ENCODE results near the gene PKN1. TPM values are rescaled to one million over a fixed set of nuclear protein-coding genes. Genes with fewer than 3 reads are reported as not detected.
A peak's percentile ranks its signal among the peaks of the same experiment; 100 is the strongest.

PKN1 gene
- total RNA-seq, 2 experiments from 2014 or later, result 244 to 263 TPM

GRCh38 chr19:14413693-14414181 lies 19.4 kb upstream of the PKN1 start:
- H3K4me3 Mint-ChIP-seq, result no peak overlapping the region
- ChIA-PET CTCF (interaction anchor here (1.3 to 1.5 kb wide), 3 partner anchors 47 to 277 kb away, joined by 3 to 4 read pairs (median 3); partner anchors contain the start of gene ASF1B), POLR2A (interaction anchor here (0.7 to 2.3 kb wide), 8 partner anchors 7 to 50 kb away, joined by 3 to 5 read pairs (median 4); partner anchors contain the start of gene PKN1)
- H3K27ac Mint-ChIP-seq, result peak overlapping the region; percentile 30
- no peaks in the 10 kb centered on the region for H3K27me3 Mint-ChIP-seq (ENCODE audit: low read depth)
- H3K4me1 Mint-ChIP-seq (ENCODE audit: low read depth), result peaks cover 68% of the 10 kb centered on the region
- H3K36me3 Mint-ChIP-seq (ENCODE audit: low read depth), result peaks cover 84% of the 10 kb centered on the region
- DNase-seq (no peak), ATAC-seq (no peak)
- no peaks in the 10 kb centered on the region for H3K9me3 Mint-ChIP-seq (ENCODE audit: insufficient read depth)

- CTCF ChIA-PET, result interaction anchor here (1.1 to 1.2 kb wide), 3 partner anchors 9 to 219 kb away, joined by 3 to 6 read pairs (median 4); no protein-coding TSS in a partner anchor
- Mint-ChIP-seq H3K4me1 (ENCODE audit: low read depth) (peaks cover 65% of the 10 kb centered on the region), H3K9me3 (ENCODE audit: insufficient read depth) (no peaks in the 10 kb centered on the region), H3K27ac (peak overlapping the region; percentile 78), H3K36me3 (ENCODE audit: low read depth) (peaks cover 75% of the 10 kb centered on the region), H3K27me3 (ENCODE audit: low read depth) (no peaks in the 10 kb centered on the region), H3K4me3 (peak overlapping the region; percentile 34)
- no peak for DNase-seq
- POLR2A ChIA-PET, result interaction anchor here (0.9 to 2.3 kb wide), 9 partner anchors 9 to 52 kb away, joined by 3 to 6 read pairs (median 3); partner anchors contain the start of genes ADGRE5 and PKN1
- ATAC-seq, result no peak
These were observed 18.0 kb upstream of the PKN1 start for GRCh38 chr19:14414926-14415690.

- Mint-ChIP-seq H3K4me3 (peak overlapping the region; percentile 94), H3K4me1 (ENCODE audit: low read depth) (peaks cover 55% of the 10 kb centered on the region), H3K36me3 (ENCODE audit: low read depth) (peaks cover 61% of the 10 kb centered on the region), H3K9me3 (ENCODE audit: insufficient read depth) (no peaks in the 10 kb centered on the region), H3K27ac (peak overlapping the region; percentile 89), H3K27me3 (ENCODE audit: low read depth) (no peaks in the 10 kb centered on the region)
- POLR2A ChIA-PET, result interaction anchor here (0.7 to 2.7 kb wide), 6 partner anchors 9 to 61 kb away, joined by 3 to 9 read pairs (median 3); partner anchors contain the start of gene ADGRE5
- ATAC-seq (no peak), DNase-seq (no peak)
- CTCF ChIA-PET, result interaction anchor here (0.8 to 1.7 kb wide), 3 partner anchors 10 to 69 kb away, joined by 3 to 6 read pairs (median 4); no protein-coding TSS in a partner anchor
These were observed 16.3 kb upstream of the PKN1 start for GRCh38 chr19:14416817-14417231.

GRCh38 chr19:14418856-14419105 lies 14.3 kb upstream of the PKN1 start:
- peak overlapping the region; percentile 94 for H3K4me3 Mint-ChIP-seq
- ChIA-PET POLR2A (interaction anchor here (0.7 to 2.7 kb wide), 13 partner anchors 10 to 282 kb away, joined by 3 to 20 read pairs (median 6); partner anchors contain the start of genes ASF1B and PKN1), CTCF (interaction anchor here (1.9 to 2.1 kb wide), 2 partner anchors 12 to 282 kb away, joined by 5 to 6 read pairs; partner anchors contain the start of gene ASF1B)
- H3K27ac Mint-ChIP-seq, result peak overlapping the region; percentile 99
- H3K27me3 Mint-ChIP-seq (ENCODE audit: low read depth), result no peaks in the 10 kb centered on the region
- peaks cover 44% of the 10 kb centered on the region for H3K4me1 Mint-ChIP-seq (ENCODE audit: low read depth)
- ATAC-seq, result peak; percentile 63
- peak; percentile 89 for DNase-seq
- no peaks in the 10 kb centered on the region for H3K9me3 Mint-ChIP-seq (ENCODE audit: insufficient read depth)
- peaks cover 43% of the 10 kb centered on the region for H3K36me3 Mint-ChIP-seq (ENCODE audit: low read depth)

- Mint-ChIP-seq H3K9me3 (ENCODE audit: insufficient read depth) (no peaks in the 10 kb centered on the region), H3K36me3 (ENCODE audit: low read depth) (peaks cover 40% of the 10 kb centered on the region), H3K27me3 (ENCODE audit: low read depth) (no peaks in the 10 kb centered on the region), H3K4me3 (peak within 1 kb of the TSS; percentile 94), H3K27ac (peak within 1 kb of the TSS; percentile 99), H3K4me1 (ENCODE audit: low read depth) (peaks cover 41% of the 10 kb centered on the region)
- peak; percentile 91 for ATAC-seq
- POLR2A ChIA-PET, result interaction anchor here (0.7 to 2.7 kb wide), 17 partner anchors 10 to 282 kb away, joined by 3 to 20 read pairs (median 7); partner anchors contain the start of genes ADGRE5, ASF1B and PKN1
- CTCF ChIA-PET, result interaction anchor here (0.9 to 2.5 kb wide), 12 partner anchors 10 to 283 kb away, joined by 3 to 27 read pairs (median 4); partner anchors contain the start of gene ASF1B
- peak; percentile 99 for DNase-seq
These were observed 13.8 kb upstream of the PKN1 start, which contains the start of gene DDX39A for GRCh38 chr19:14419106-14419813. Gene DDX39A (minus strand): TSS chr19:14419341. CDS start chr19:14413220, 6,121 bp downstream.

GRCh38 chr19:14425696-14426138 lies 7.4 kb upstream of the PKN1 start:
- no peaks in the 10 kb centered on the region for H3K36me3 Mint-ChIP-seq (ENCODE audit: low read depth)
- ChIA-PET POLR2A (no interaction called here), CTCF (interaction anchor here (1.2 kb wide), 1 partner anchor 289 kb away, joined by 5 read pairs; the partner anchor contains the start of gene ASF1B)
- peaks cover 10% of the 10 kb centered on the region for H3K4me1 Mint-ChIP-seq (ENCODE audit: low read depth)
- H3K27ac Mint-ChIP-seq, result no peak overlapping the region
- no peaks in the 10 kb centered on the region for H3K9me3 Mint-ChIP-seq (ENCODE audit: insufficient read depth)
- H3K4me3 Mint-ChIP-seq, result no peak overlapping the region
- ATAC-seq (no peak), DNase-seq (no peak)
- peaks cover 6% of the 10 kb centered on the region for H3K27me3 Mint-ChIP-seq (ENCODE audit: low read depth)

GRCh38 chr19:14427461-14427860 lies 5.6 kb upstream of the PKN1 start:
- H3K27ac Mint-ChIP-seq, result no peak overlapping the region
- H3K36me3 Mint-ChIP-seq (ENCODE audit: low read depth), result no peaks in the 10 kb centered on the region
- peaks cover 18% of the 10 kb centered on the region for H3K4me1 Mint-ChIP-seq (ENCODE audit: low read depth)
- ATAC-seq, result no peak
- no peak overlapping the region for H3K4me3 Mint-ChIP-seq
- DNase-seq, result no peak
- peaks cover 8% of the 10 kb centered on the region for H3K27me3 Mint-ChIP-seq (ENCODE audit: low read depth)
- CTCF ChIA-PET, result no interaction called here
- H3K9me3 Mint-ChIP-seq (ENCODE audit: insufficient read depth), result no peaks in the 10 kb centered on the region
- POLR2A ChIA-PET, result interaction anchor here (0.6 to 0.9 kb wide), 2 partner anchors 16 to 261 kb away, joined by 3 to 4 read pairs; no protein-coding TSS in a partner anchor

- H3K4me1 Mint-ChIP-seq (ENCODE audit: low read depth), result peaks cover 20% of the 10 kb centered on the region
- H3K27ac Mint-ChIP-seq, result no peak overlapping the region
- CTCF ChIA-PET, result interaction anchor here (1.0 to 1.6 kb wide), 3 partner anchors 9 to 51 kb away, joined by 3 to 8 read pairs (median 3); no protein-coding TSS in a partner anchor
- no peaks in the 10 kb centered on the region for H3K36me3 Mint-ChIP-seq (ENCODE audit: low read depth)
- H3K27me3 Mint-ChIP-seq (ENCODE audit: low read depth), result peaks cover 8% of the 10 kb centered on the region
- H3K9me3 Mint-ChIP-seq (ENCODE audit: insufficient read depth), result no peaks in the 10 kb centered on the region
- POLR2A ChIA-PET, result interaction anchor here (0.9 to 2.1 kb wide), 2 partner anchors 9 to 11 kb away, joined by 3 to 9 read pairs; partner anchors contain the start of gene DDX39A
- ATAC-seq, result no peak
- DNase-seq, result no peak
- H3K4me3 Mint-ChIP-seq, result no peak overlapping the region
These were observed 4.2 kb upstream of the PKN1 start for GRCh38 chr19:14428882-14429416.

- no peaks in the 10 kb centered on the region for H3K9me3 Mint-ChIP-seq (ENCODE audit: insufficient read depth)
- no peak overlapping the region for H3K4me3 Mint-ChIP-seq
- H3K4me1 Mint-ChIP-seq (ENCODE audit: low read depth), result peaks cover 35% of the 10 kb centered on the region
- no peak overlapping the region for H3K27ac Mint-ChIP-seq
- DNase-seq (no peak), ATAC-seq (no peak)
- CTCF ChIA-PET, result interaction anchor here (1.0 to 3.1 kb wide), 8 partner anchors 10 to 294 kb away, joined by 3 to 30 read pairs (median 6); partner anchors contain the start of gene ASF1B
- POLR2A ChIA-PET, result interaction anchor here (0.8 to 2.1 kb wide), 3 partner anchors 10 to 15 kb away, joined by 3 to 9 read pairs (median 5); partner anchors contain the start of gene DDX39A
- peaks cover 8% of the 10 kb centered on the region for H3K27me3 Mint-ChIP-seq (ENCODE audit: low read depth)
- peaks cover 5% of the 10 kb centered on the region for H3K36me3 Mint-ChIP-seq (ENCODE audit: low read depth)
These were observed 2.4 kb upstream of the PKN1 start for GRCh38 chr19:14430712-14431111.

GRCh38 chr19:14433554-14434501 lies 722 bp downstream of the PKN1 start:
- ATAC-seq, result peak; percentile 41
- ChIA-PET POLR2A (interaction anchor here (0.6 to 2.3 kb wide), 3 partner anchors 14 to 85 kb away, joined by 3 to 9 read pairs (median 4); partner anchors contain the start of gene DNAJB1), CTCF (interaction anchor here (1.0 kb wide), 3 partner anchors 38 to 297 kb away, joined by 4 to 7 read pairs (median 4); partner anchors contain the start of gene ASF1B)
- peaks cover 4% of the 10 kb centered on the region for H3K27me3 Mint-ChIP-seq (ENCODE audit: low read depth)
- peak overlapping the region; percentile 76 for H3K4me3 Mint-ChIP-seq
- H3K27ac Mint-ChIP-seq, result peak overlapping the region; percentile 77
- H3K9me3 Mint-ChIP-seq (ENCODE audit: insufficient read depth), result no peaks in the 10 kb centered on the region
- peaks cover 8% of the 10 kb centered on the region for H3K36me3 Mint-ChIP-seq (ENCODE audit: low read depth)
- DNase-seq, result peak; percentile 39
- H3K4me1 Mint-ChIP-seq (ENCODE audit: low read depth), result peaks cover 48% of the 10 kb centered on the region

Measured in activated CD8-positive, alpha-beta T cell treated with anti-CD3 and anti-CD28 coated beads, Interleukin-2, amount 10 ng/mL, durations not matched to agents 7 days and 5 days (primary cell).